A673 (cell line): ENCODE measurements around the gene SRMS.

Experiments used
- EZH2 ChIP-seq: fragments of 200-600 bp; sonication (generic); IDR thresholded peaks from 2 replicates; pipeline ENCODE4 v1.6.1; 2017; ENCODE audit warnings: borderline replicate concordance, low read depth, mild to moderate bottlenecking, mixed read lengths, antibody characterized with exemption, low read length; ENCODE audit not compliant: poor library complexity, severe bottlenecking
- TF ChIP-seq, protein P1 (sequence below): fragments of 300-800, 200-600 bp; sonication (generic); conservative IDR thresholded peaks from 2 replicates; pipeline ENCODE4 v1.5.1; 2017; ENCODE audit warnings: low read depth, mild to moderate bottlenecking, antibody characterized with exemption, low read length, moderate library complexity, mixed read lengths

DNA sequence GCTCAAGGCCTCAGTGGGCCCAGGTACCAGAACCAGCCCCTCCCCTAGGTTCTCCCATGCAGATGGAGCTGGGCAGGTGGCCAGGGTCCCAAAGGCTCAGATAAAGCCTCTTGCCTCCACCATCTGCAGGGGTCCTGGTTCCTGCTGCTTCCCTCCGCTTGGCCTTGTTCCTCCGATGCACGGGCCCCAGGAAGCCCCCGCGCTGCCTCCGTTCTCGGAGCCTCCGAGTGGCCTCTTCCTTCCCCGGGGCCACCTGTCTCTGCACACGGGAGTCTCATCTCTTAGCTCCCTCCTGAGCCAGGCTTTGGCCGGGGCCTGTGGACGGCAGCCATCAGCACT is 8.5 kb downstream of the SRMS start:
- TF ChIP-seq, protein P1, sequence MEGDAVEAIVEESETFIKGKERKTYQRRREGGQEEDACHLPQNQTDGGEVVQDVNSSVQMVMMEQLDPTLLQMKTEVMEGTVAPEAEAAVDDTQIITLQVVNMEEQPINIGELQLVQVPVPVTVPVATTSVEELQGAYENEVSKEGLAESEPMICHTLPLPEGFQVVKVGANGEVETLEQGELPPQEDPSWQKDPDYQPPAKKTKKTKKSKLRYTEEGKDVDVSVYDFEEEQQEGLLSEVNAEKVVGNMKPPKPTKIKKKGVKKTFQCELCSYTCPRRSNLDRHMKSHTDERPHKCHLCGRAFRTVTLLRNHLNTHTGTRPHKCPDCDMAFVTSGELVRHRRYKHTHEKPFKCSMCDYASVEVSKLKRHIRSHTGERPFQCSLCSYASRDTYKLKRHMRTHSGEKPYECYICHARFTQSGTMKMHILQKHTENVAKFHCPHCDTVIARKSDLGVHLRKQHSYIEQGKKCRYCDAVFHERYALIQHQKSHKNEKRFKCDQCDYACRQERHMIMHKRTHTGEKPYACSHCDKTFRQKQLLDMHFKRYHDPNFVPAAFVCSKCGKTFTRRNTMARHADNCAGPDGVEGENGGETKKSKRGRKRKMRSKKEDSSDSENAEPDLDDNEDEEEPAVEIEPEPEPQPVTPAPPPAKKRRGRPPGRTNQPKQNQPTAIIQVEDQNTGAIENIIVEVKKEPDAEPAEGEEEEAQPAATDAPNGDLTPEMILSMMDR: no peak
- no peak for TF ChIP-seq EZH2
